ENCODE measurements around the gene NOL4.

The NOL4 gene

GRCh38 chr18:34189656-34190435, 34.9 kb downstream of the NOL4 start:
- DNase-seq (ENCODE audit: low read depth), result no peak
